DOHH2 (cell line): ENCODE measurements around the gene HNRNPM.

Source experiments
- CTCF ChIP-seq: fragments of 200-600 bp; sonication (generic); IDR thresholded peaks from one replicate; pipeline ENCODE4 v1.5.1; 2014; ENCODE audit warnings: antibody characterized with exemption, mild to moderate bottlenecking, low read depth, low read length; ENCODE audit not compliant: poor library complexity, severe bottlenecking
- EZH2phosphoT487 ChIP-seq: fragments of 200-600 bp; sonication (generic); IDR thresholded peaks from 2 replicates; pipeline ENCODE4 v1.6.1; 2017; ENCODE audit warnings: borderline replicate concordance, mild to moderate bottlenecking, antibody characterized with exemption, low read length, moderate library complexity, mixed read lengths

GRCh38 chr19:8403098-8403819 is 41.5 kb upstream of the HNRNPM start:
- TF ChIP-seq CTCF (no peak), EZH2phosphoT487 (no peak)
